Measurements from ENCODE around the gene CTNNA3. TPM values are rescaled to one million over a fixed set of nuclear protein-coding genes. Genes with fewer than 3 reads are reported as not detected.

The CTNNA3 gene
- total RNA-seq, 1 experiment from 2014 or later, result 0.20 TPM

DNA sequence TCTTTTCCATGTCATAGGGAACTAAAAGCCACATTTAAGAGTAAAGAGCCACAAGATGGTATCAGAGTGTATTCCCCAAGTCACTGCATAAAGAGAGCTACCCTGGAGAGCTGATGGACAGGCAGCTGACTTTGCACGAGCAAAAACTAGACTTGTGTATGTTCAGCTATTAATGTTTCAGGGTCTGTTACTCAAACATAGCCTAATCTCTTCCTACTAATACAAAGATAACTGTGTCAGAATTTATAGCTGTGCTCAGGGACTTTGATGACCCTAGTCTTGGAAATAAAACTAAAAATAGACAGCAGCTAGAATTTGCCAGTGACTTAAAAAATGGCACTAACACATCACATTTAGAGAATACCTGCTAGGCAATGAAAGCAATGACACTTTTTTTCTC is 815.7 kb downstream of the CTNNA3 start:
- no peak for DNase-seq
- H3K27me3 ChIP-seq (replicated peaks; ENCODE audit: control insufficient read depth, insufficient read depth, low read length), result no peaks in the 10 kb centered on the region
- Mint-ChIP-seq H3K4me3 (ENCODE audit: unreplicated experiment) (no peak overlapping the region), H3K27me3 (ENCODE audit: insufficient read depth, unreplicated experiment) (peaks cover 9% of the 10 kb centered on the region), H3K9me3 (ENCODE audit: unreplicated experiment) (no peaks in the 10 kb centered on the region), H3K4me1 (ENCODE audit: low read depth, unreplicated experiment) (no peaks in the 10 kb centered on the region), H3K36me3 (ENCODE audit: insufficient read depth, unreplicated experiment) (no peaks in the 10 kb centered on the region), H3K27ac (ENCODE audit: unreplicated experiment) (no peak overlapping the region)
- intact Hi-C loops (cut with micrococcal nuclease; ENCODE audit: unreplicated experiment), result no loop called here
- H3K4me3 ChIP-seq (ENCODE audit: low read depth, low read length), result no peak overlapping the region
- H3K36me3 ChIP-seq (ENCODE audit: control insufficient read depth, insufficient read depth, low read length), result no peaks in the 10 kb centered on the region
- ChIA-PET POLR2A (no interaction called here), CTCF (no interaction called here)
- BruUV-seq (replicated peaks), result no TSS peak
- no peaks in the 10 kb centered on the region for H3K4me1 ChIP-seq
- no peaks in the 10 kb centered on the region for H3K9me3 ChIP-seq
- TF ChIP-seq, protein P1, sequence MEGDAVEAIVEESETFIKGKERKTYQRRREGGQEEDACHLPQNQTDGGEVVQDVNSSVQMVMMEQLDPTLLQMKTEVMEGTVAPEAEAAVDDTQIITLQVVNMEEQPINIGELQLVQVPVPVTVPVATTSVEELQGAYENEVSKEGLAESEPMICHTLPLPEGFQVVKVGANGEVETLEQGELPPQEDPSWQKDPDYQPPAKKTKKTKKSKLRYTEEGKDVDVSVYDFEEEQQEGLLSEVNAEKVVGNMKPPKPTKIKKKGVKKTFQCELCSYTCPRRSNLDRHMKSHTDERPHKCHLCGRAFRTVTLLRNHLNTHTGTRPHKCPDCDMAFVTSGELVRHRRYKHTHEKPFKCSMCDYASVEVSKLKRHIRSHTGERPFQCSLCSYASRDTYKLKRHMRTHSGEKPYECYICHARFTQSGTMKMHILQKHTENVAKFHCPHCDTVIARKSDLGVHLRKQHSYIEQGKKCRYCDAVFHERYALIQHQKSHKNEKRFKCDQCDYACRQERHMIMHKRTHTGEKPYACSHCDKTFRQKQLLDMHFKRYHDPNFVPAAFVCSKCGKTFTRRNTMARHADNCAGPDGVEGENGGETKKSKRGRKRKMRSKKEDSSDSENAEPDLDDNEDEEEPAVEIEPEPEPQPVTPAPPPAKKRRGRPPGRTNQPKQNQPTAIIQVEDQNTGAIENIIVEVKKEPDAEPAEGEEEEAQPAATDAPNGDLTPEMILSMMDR (IDR thresholded peaks at IDR 0.05; ENCODE audit: insufficient read depth in 1 of 2, low read depth in 1 of 2, low read length in 1 of 2, severe bottlenecking in 1 of 2, unreplicated experiment in 1 of 2), result no peak

DNA sequence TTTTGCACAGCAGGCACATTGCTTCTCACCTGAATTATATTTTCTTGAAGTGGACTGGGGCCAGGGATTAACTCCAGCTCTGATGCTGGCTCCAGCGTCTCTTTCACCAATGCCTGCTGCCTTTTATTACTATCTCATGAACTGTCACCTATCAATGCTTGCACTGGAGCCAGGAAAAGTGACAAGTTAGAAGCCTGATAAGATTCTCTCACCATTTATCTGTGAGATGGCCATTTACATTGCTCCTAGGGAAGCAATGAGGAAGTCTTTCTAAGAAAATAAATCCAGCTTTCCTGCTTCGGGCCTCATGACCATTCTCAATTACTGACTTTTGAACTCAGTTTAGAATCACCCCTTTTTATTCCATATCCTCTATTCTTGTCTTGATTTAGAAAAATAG is 818.6 kb downstream of the CTNNA3 start:
- intact Hi-C loops (cut with micrococcal nuclease; ENCODE audit: unreplicated experiment), result no loop called here
- Mint-ChIP-seq H3K27ac (ENCODE audit: unreplicated experiment) (no peak overlapping the region), H3K4me3 (ENCODE audit: unreplicated experiment) (no peak overlapping the region), H3K27me3 (ENCODE audit: insufficient read depth, unreplicated experiment) (peaks cover 9% of the 10 kb centered on the region), H3K4me1 (ENCODE audit: low read depth, unreplicated experiment) (no peaks in the 10 kb centered on the region), H3K9me3 (ENCODE audit: unreplicated experiment) (no peaks in the 10 kb centered on the region), H3K36me3 (ENCODE audit: insufficient read depth, unreplicated experiment) (no peaks in the 10 kb centered on the region)
- no peaks in the 10 kb centered on the region for H3K27me3 ChIP-seq (replicated peaks; ENCODE audit: control insufficient read depth, insufficient read depth, low read length)
- no peaks in the 10 kb centered on the region for H3K4me1 ChIP-seq
- no TSS peak for BruUV-seq (replicated peaks)
- H3K4me3 ChIP-seq (ENCODE audit: low read depth, low read length), result no peak overlapping the region
- H3K9me3 ChIP-seq, result no peaks in the 10 kb centered on the region
- no peaks in the 10 kb centered on the region for H3K36me3 ChIP-seq (ENCODE audit: control insufficient read depth, insufficient read depth, low read length)
- DNase-seq, result no peak
- TF ChIP-seq, protein P1 (IDR thresholded peaks at IDR 0.05; ENCODE audit: insufficient read depth in 1 of 2, low read depth in 1 of 2, low read length in 1 of 2, severe bottlenecking in 1 of 2, unreplicated experiment in 1 of 2), result no peak
- ChIA-PET CTCF (no interaction called here), POLR2A (no interaction called here)

DNA sequence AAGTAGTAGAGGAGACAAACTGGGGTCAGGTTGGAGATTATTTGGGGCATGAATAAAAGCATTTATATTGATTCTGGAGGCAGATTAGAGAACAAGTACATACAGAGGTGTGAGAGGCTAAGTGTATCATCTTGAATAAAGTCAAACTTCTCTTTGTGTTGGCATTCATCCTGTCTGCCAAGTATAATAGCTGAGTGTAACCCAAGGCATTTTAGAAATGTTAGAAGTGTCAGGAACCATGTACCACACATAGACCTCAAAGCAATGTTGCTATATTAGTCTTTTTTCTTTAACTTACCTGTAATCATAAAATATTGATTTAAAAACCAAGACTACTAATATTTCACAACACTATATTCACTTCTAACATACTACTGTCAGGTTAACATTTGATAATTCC is 826.4 kb downstream of the CTNNA3 start:
- BruUV-seq (replicated peaks), result no TSS peak
- DNase-seq, result no peak
- H3K4me1 Mint-ChIP-seq (ENCODE audit: low read depth, unreplicated experiment), result no peaks in the 10 kb centered on the region
- H3K36me3 Mint-ChIP-seq (ENCODE audit: insufficient read depth, unreplicated experiment), result no peaks in the 10 kb centered on the region
- ChIA-PET POLR2A (no interaction called here), CTCF (no interaction called here)
- Histone ChIP-seq H3K4me1 (no peaks in the 10 kb centered on the region), H3K9me3 (no peaks in the 10 kb centered on the region), H3K27me3 (replicated peaks; ENCODE audit: control insufficient read depth, insufficient read depth, low read length) (no peaks in the 10 kb centered on the region), H3K36me3 (ENCODE audit: control insufficient read depth, insufficient read depth, low read length) (no peaks in the 10 kb centered on the region), H3K4me3 (ENCODE audit: low read depth, low read length) (no peak overlapping the region)
- TF ChIP-seq, protein P1 (IDR thresholded peaks at IDR 0.05; ENCODE audit: insufficient read depth in 1 of 2, low read depth in 1 of 2, low read length in 1 of 2, severe bottlenecking in 1 of 2, unreplicated experiment in 1 of 2), result no peak
- H3K27ac Mint-ChIP-seq (ENCODE audit: unreplicated experiment), result no peak overlapping the region
- intact Hi-C loops (cut with micrococcal nuclease; ENCODE audit: unreplicated experiment), result no loop called here
- no peaks in the 10 kb centered on the region for H3K27me3 Mint-ChIP-seq (ENCODE audit: insufficient read depth, unreplicated experiment)
- H3K9me3 Mint-ChIP-seq (ENCODE audit: unreplicated experiment), result no peaks in the 10 kb centered on the region
- no peak overlapping the region for H3K4me3 Mint-ChIP-seq (ENCODE audit: unreplicated experiment)

Data from Caco-2 (cell line).